ENCODE measurements around the gene SLC39A10.
"Not testable (repeated sequence)": the region's sequence is repeated elsewhere in the genome, so short reads cannot be mapped to it uniquely, and the experiment has no call there.

SLC39A10 gene

GRCh38 chr2:195674491-195675221 lies 17.6 kb downstream of the SLC39A10 start:
- FAIRE-seq: no peak

DNA sequence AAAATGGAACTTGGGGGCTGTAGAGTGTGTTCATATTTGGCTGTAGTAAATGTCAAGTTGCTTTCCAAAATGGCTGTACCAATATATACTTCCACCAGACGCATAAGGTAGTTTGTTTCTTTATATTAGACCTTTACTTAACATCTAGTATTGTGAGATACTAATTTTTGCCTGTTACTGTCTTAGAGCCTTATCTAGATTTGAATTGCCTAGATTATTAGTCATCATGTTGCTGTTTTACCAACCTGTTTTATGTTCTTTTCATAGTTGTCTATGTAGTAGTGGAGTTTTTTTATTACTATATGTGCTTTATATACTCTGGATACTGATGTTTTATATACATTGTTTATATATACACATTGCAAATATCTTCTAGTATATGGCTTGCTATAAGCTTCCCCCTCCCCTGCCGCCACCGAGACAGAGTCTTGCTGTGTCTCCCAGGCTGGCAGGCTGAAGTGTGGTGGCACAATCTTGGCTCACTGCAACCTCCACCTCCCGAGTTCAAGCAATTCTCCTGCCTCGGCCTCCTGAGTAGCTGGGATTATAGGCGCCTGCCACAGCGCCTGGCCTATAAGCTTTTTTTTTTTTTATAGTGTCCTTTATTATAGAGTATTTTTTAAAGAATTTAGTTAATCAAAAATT lies 18.9 kb downstream of the SLC39A10 start:
- FAIRE-seq: no peak

GRCh38 chr2:195677290-195677689 lies 20.3 kb downstream of the SLC39A10 start:
- peak; percentile 49 for FAIRE-seq

DNA sequence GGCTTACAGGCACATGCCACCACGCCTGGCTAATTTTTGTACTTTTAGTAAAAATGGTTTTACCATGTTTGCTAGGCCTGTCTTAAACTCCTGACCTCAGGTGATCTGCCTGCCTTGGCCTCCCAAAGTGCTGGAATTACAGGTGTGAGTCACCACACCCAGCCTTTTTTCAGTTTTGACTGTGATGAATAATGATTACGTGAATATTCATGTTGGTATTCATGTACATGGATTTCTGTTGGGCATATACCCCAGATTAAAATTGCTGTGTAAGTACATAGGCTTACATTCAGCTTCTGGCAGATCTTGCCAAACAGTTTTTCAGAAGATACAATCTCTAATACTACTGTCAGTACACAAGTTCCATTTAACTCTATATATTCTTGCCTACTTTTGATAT lies 20.9 kb downstream of the SLC39A10 start:
- no peak for FAIRE-seq

DNA sequence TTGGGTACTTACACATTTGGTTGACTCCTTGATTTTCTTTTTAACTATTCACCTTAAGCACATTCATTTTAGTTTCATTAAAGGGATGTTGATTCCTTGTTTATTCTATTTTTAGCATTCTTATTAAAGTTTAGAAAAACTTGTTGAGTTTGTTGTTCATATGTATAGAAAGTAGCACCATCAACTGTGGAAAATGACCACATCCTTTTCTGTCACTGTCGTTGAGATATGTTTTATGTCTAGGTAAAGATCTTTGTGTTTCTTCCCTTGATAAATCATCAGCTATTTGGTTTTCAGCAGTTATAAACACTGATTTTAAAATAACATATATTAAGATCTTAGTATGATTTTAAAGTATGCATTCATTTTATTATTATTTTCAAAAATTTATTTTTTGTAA lies 25.1 kb downstream of the SLC39A10 start:
- FAIRE-seq: no peak

DNA sequence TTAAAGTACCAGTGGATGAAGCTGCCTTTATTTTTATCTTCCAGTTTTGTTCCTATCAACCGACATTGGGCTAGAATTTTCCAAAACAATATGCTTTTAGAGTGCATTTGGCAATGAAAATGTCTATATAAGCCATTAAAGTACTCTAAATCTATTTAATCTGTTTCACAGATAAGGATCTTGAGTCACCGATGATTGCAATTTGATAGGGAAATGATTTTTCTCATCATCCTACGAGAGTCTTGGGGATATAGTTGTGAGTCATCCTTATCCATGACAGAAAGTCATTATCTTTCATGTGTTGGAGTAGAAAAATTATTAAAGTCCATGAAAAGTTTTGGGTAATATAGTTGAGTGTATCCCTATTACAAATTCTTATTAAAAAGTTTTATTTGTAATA lies 26.1 kb downstream of the SLC39A10 start:
- peak; percentile 60 for FAIRE-seq

- no peak for FAIRE-seq
Observed at GRCh38 chr2:195686564-195686963, 29.5 kb downstream of the SLC39A10 start.

DNA sequence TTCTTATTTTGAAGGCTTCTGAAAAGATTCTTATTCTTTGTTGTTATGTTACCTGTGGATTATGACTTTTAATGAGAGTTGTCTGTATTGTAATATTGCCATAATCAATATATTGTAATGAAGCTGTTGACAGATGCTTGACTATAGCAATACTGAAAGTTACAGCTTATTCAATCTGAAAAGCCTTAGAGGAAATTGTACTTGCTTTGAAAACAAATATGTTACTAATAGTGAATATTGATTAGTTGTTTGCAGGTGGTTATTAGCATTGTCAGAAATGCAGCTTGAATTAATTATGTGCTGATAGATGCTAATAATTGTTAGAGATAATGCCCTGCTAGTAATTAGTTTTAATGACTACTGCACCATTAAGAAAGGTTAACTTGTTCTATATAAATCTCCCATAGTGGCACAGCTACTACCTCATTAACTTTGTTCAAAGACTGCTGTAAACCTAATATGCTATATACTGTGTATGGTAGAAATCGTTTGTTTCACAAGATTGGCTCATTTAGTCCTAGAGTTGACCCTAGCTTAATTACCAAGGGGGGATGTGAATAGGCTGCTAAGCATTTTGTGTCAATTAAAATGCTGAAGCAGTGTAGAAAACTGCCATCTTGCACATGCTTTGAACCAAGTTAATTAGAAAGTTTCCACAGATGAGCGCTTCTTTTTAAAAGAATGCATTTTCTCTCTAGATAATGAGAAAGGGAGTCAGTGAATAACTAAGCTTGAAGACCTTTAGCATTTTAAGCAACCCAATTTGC lies 30.5 kb downstream of the SLC39A10 start:
- no peak for FAIRE-seq

GRCh38 chr2:195692531-195692930 lies 35.5 kb downstream of the SLC39A10 start:
- FAIRE-seq: not testable (repeated sequence)

- no peak for FAIRE-seq
Observed at GRCh38 chr2:195694553-195694952, 37.5 kb downstream of the SLC39A10 start.

GRCh38 chr2:195695002-195695631 lies 38.1 kb downstream of the SLC39A10 start:
- no peak for FAIRE-seq

- no peak for FAIRE-seq
Observed at GRCh38 chr2:195696012-195696411, 39.0 kb downstream of the SLC39A10 start.

DNA sequence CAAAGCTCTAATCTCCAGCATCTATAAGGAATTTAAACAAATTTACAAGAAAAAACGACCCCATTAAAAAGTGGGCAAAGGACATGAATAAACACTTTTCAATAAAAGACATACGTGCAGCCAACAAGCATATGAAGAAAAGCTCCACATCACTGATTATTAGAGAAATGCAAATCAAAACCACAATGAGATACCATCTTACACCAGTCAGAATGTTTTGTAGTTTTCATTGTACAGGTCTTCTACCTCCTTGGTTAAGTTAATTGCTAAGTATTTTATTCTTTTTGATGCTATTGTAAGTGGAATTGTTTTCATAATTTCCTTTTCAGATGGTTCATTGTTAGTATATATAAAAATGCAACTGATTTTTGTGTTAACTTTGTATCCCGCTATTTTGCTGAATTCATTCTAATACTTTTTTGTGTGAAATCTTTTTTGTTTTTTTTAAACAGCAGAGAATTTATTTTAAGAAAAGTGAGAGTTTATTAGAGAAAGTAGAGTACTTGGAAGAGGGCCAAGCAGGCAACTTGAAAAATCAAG lies 40.7 kb downstream of the SLC39A10 start:
- FAIRE-seq: no peak

GRCh38 chr2:195700480-195700879 lies 43.5 kb downstream of the SLC39A10 start:
- no peak for FAIRE-seq

GRCh38 chr2:195706161-195706900 lies 49.3 kb downstream of the SLC39A10 start:
- no peak for FAIRE-seq

DNA sequence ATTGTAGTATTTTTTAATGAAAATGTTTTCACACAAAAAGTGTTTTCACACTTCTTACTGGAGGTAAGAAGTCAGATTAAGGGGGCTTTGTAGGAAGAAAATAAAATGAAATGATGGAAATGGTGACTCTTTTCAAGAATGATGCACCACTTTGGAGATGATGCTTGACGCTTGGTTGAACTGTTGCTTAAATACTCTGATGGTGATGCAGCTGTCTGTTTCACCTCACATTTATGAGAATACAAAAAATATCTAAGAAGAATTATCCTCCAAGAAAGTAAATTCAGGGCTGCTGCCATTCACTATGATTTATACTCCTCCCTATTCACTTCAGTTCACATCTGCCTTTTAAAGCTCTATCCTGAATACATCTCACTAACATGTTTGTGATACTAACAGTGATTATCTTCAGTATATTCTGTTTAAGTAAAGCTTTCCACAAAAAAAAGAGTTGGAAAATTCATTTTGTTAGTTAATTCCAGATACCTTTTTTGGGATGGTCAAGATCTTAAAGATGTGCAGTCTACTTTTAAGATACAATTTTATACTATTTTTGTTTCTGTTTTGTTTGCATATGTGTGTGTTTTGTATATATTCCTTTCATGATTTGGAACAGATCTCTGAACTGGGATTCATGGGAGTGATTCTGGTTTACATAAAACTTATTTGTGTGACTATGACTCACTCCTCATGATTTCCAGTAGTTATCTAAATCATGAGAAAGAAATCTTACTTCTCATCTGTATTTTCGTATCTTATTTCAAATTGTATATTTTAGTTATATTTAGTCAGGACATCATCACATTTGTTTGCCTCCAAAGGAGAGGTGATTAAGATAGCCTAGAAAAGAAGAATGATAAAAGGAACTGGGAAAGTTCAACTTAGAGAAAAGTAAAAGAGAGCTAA lies 53.1 kb downstream of the SLC39A10 start:
- peak; percentile 51 for FAIRE-seq

DNA sequence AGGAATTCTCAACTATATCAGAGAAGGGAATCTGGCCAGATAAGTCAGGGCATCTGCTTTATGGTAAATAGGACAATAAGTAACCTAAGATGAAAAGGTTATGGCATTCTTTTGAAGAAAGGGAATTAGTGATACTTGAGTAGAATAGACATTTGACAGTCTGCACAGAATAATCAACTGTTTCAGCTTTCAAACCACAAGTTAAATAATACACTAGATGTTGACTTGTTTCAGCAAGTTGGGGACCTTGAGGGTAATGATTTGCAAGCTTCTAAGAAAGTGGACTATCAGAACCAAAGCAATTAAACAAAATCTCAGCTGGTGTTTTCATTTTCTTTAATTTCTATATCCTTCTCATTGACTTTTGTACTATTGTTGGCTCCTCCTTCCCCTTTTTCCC lies 54.5 kb downstream of the SLC39A10 start:
- FAIRE-seq: no peak

- FAIRE-seq: no peak
Observed at GRCh38 chr2:195716466-195716865, 59.4 kb downstream of the SLC39A10 start.

DNA sequence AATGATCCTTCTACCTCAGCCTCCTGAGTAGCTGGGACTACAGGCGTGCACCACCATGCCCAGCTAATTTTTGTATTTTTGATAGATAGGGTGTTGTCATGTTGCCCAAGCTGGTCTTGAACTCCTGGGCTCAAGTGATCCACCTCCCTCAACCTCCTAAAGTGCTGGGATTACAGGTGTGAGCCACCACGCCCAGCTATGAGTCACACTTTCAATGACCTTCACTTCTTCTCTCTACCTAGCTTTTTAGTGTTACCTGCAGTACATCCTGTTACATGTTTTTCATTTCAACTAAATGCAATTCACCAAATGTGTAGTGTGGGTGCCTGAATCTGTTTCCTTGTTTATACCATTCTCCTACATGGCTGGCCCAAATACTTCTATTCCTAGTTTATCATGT lies 64.0 kb downstream of the SLC39A10 start:
- no peak for FAIRE-seq

DNA sequence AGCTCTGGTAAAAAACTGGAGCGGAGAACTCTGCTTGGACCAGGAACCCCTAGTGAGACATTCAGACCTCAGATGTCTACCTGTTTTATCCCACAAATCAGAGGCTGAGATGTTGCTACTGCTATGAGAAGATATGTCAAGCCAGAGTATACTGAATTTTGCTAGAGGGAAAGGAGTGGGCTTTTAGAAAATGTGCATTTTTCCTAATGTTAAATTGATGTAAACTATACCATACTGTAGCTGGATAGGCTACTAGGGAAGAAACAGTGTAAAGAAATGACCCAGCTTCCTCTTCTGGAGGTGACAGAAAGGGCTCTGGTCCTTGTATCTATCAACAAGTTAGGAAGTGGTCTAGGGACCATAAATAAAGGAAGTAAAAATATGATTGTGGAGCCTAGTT lies 65.0 kb downstream of the SLC39A10 start:
- no peak for FAIRE-seq

DNA sequence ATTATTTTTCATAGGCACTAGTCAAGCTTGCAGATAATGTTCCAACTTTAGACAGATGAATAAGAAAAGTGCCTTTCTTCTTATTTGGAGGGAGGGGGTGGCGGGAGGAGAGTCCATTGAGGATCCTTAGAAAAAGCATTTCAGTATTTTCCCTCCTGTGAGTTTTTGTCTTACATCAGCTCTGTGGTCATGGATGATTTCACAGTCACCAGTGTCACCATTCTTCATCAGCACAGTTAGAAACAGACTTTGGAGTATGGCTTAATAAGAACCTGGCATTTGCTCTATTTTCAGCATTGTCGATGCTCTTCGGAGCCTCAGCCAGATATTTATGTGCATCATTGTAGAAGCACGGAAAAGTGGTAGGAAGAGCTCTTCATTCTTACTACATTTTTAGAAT lies 70.1 kb downstream of the SLC39A10 start:
- no peak for FAIRE-seq
